Trophoblast cell (in vitro differentiated cells and primary cell): Measurements from ENCODE around the gene SCMH1.

Experiments used
- DNase-seq, 2 donors: peaks; one replicate each; pipeline ENCODE4 v3.0.0-alpha.2; 2016
- H2AFZ ChIP-seq: 2 replicates; pipeline ENCODE4 v1.6.1; 2013; ENCODE audit warnings: low read length, moderate library complexity, mild to moderate bottlenecking; ENCODE audit not compliant: insufficient read depth, poor library complexity
- H2AK5ac ChIP-seq: 2 replicates; pipeline ENCODE4 v1.6.1; 2013; ENCODE audit warnings: mild to moderate bottlenecking, low read length
- H2BK120ac ChIP-seq: 2 replicates; pipeline ENCODE4 v1.6.1; 2013; ENCODE audit warnings: low read length, mild to moderate bottlenecking, moderate library complexity; ENCODE audit not compliant: insufficient read depth, poor library complexity
- H2BK12ac ChIP-seq: 2 replicates; pipeline ENCODE4 v1.6.1; 2013; ENCODE audit warnings: mild to moderate bottlenecking, low read length, moderate library complexity
- H2BK5ac ChIP-seq: 2 replicates; pipeline ENCODE4 v1.6.1; 2013; ENCODE audit warnings: low read length, low read depth, moderate library complexity, mild to moderate bottlenecking; ENCODE audit not compliant: poor library complexity
- H3K14ac ChIP-seq: 2 replicates; pipeline ENCODE4 v1.6.1; 2013; ENCODE audit warnings: mild to moderate bottlenecking, low read length
- H3K18ac ChIP-seq: 2 replicates; pipeline ENCODE4 v1.6.1; 2013; ENCODE audit warnings: mild to moderate bottlenecking, low read length
- H3K23ac ChIP-seq: 2 replicates; pipeline ENCODE4 v1.6.1; 2013; ENCODE audit warnings: low read length
- H3K27ac ChIP-seq: 2 replicates; pipeline ENCODE4 v1.5.1; 2013; ENCODE audit warnings: low read depth, mild to moderate bottlenecking, inconsistent platforms, low read length, moderate library complexity
- H3K27me3 ChIP-seq: 2 replicates; pipeline ENCODE4 v1.6.1; 2013; ENCODE audit warnings: inconsistent platforms, mild to moderate bottlenecking, low read length, moderate library complexity; ENCODE audit not compliant: insufficient read depth
- H3K36me3 ChIP-seq, 2 experiments: 1 replicate in 1 of 2; 2 replicates in 1 of 2; pipeline ENCODE4 v1.6.1; 2013; ENCODE audit warnings: low read length in 2 of 2, mild to moderate bottlenecking in 2 of 2, moderate library complexity in 1 of 2; ENCODE audit not compliant: insufficient read depth in 2 of 2, control insufficient read depth in 1 of 2
- H3K4ac ChIP-seq: 2 replicates; pipeline ENCODE4 v1.6.1; 2013; ENCODE audit warnings: low read depth, mild to moderate bottlenecking, low read length, moderate library complexity
- H3K4me1 ChIP-seq, 2 experiments: 1 replicate in 1 of 2; 2 replicates in 1 of 2; pipeline ENCODE4 v1.6.1; 2013; ENCODE audit warnings: low read length in 2 of 2, mild to moderate bottlenecking in 2 of 2, moderate library complexity in 1 of 2; ENCODE audit not compliant: insufficient read depth in 2 of 2, control insufficient read depth in 1 of 2
- H3K4me2 ChIP-seq: 2 replicates; pipeline ENCODE4 v1.6.1; 2013; ENCODE audit warnings: inconsistent platforms, mild to moderate bottlenecking, low read length, moderate library complexity
- H3K4me3 ChIP-seq: 2 replicates; pipeline ENCODE4 v1.5.1; 2013; ENCODE audit warnings: mild to moderate bottlenecking, low read depth, low read length, inconsistent platforms
- H3K79me1 ChIP-seq: one replicate; pipeline ENCODE4 v1.6.1; 2013; ENCODE audit warnings: low read length
- H3K79me2 ChIP-seq: 2 replicates; pipeline ENCODE4 v1.6.1; 2013; ENCODE audit warnings: low read length, mild to moderate bottlenecking; ENCODE audit not compliant: control insufficient read depth, insufficient read depth, poor library complexity
- H3K9ac ChIP-seq: 2 replicates; pipeline ENCODE4 v1.6.1; 2013; ENCODE audit warnings: mild to moderate bottlenecking, low read length
- H3K9me3 ChIP-seq: 2 replicates; pipeline ENCODE4 v1.6.1; 2013; ENCODE audit warnings: low read depth, mild to moderate bottlenecking, control low read depth, inconsistent platforms, low read length; ENCODE audit not compliant: insufficient read depth
- H4K12ac ChIP-seq: 2 replicates; pipeline ENCODE4 v1.6.1; 2013; ENCODE audit warnings: low read depth, mild to moderate bottlenecking, low read length, moderate library complexity
- H4K8ac ChIP-seq: 2 replicates; pipeline ENCODE4 v1.6.1; 2013; ENCODE audit warnings: low read depth, mild to moderate bottlenecking, low read length, moderate library complexity
- H4K91ac ChIP-seq: one replicate; pipeline ENCODE4 v1.6.1; 2013; ENCODE audit warnings: low read depth, mild to moderate bottlenecking, low read length, moderate library complexity
- WGBS: extraction: QIAGEN DNeasy Blood & Tissue Kit; methylation state at CpG from one replicate; pipeline ENCODE4 v1.1.7; 2013; ENCODE audit warnings: missing lambda C conversion rate; ENCODE audit not compliant: insufficient read length, insufficient coverage; ENCODE audit errors: extremely low coverage; 5-methylcytosine and 5-hydroxymethylcytosine counted together

Gene SCMH1

DNA sequence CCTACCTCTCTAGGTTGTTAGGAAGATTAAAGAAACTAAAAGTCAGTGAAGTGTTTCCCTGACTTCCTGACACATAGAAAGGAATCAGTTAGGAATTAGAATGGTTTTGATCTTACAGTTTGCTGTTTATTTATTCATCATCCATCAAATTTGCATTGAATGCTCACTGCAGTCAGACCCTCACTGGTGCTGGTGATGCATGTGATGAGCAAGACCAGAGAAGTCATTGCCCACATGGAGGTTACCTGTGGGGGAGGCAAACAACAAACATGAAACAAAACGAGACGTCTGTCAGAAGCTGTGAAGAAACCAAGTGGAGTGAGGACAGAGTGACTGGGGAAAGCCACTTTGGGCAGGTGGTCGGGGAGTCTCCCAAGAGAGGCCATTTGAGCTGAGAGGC is 256.2 kb downstream of the SCMH1 start:
- no peak overlapping the region for H3K4me3 ChIP-seq
- H3K27ac ChIP-seq, result no peak overlapping the region
- H3K36me3 ChIP-seq, result peaks cover 24 to 50% of the 10 kb centered on the region in 2 experiments
- H3K4me2 ChIP-seq, result no peak overlapping the region
- H3K79me1 ChIP-seq, result peaks cover 2% of the 10 kb centered on the region
- no peak overlapping the region for H3K18ac ChIP-seq
- H2BK5ac ChIP-seq, result no peak overlapping the region
- no peak overlapping the region for H4K8ac ChIP-seq
- no peak overlapping the region for H3K23ac ChIP-seq
- no CpG with 5 or more reads among the region's 3 CpGs for WGBS
- H4K12ac ChIP-seq, result no peak overlapping the region
- H3K14ac ChIP-seq, result no peak overlapping the region
- H2AFZ ChIP-seq, result no peak overlapping the region
- no peak overlapping the region for H3K4ac ChIP-seq
- H3K27me3 ChIP-seq, result no peaks in the 10 kb centered on the region
- H3K9ac ChIP-seq, result no peak overlapping the region
- no peak overlapping the region for H4K91ac ChIP-seq
- DNase-seq, result no peak
- H3K4me1 ChIP-seq, result peaks cover 2 to 3% of the 10 kb centered on the region in 2 experiments
- no peak overlapping the region for H2BK120ac ChIP-seq
- H3K9me3 ChIP-seq, result no peaks in the 10 kb centered on the region
- H2BK12ac ChIP-seq, result no peak overlapping the region
- H3K79me2 ChIP-seq, result peaks cover 7% of the 10 kb centered on the region
- H2AK5ac ChIP-seq, result no peak overlapping the region

DNA sequence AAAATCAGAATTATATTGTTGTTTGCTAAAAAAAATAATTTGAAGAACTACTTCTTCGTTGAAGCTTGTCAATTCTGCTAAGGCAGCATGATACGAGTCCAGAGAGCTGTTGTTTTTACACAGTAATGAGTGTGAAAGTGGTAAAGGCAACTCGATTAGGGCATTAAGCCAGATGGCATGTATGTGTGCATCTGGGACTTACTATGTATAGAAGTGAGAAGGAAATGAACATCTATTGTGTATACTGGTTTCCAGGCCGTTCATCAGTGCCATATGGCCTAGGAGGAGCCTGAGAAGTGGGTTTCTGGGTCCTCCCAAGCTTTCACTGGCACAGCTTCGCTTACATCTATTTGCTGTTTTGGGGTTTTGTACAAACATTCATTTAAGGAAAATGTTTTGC is 256.9 kb downstream of the SCMH1 start:
- H3K27ac ChIP-seq, result no peak overlapping the region
- DNase-seq, result no peak
- H4K8ac ChIP-seq, result no peak overlapping the region
- no peak overlapping the region for H3K18ac ChIP-seq
- H3K79me1 ChIP-seq, result peaks cover 6% of the 10 kb centered on the region
- H4K91ac ChIP-seq, result no peak overlapping the region
- no peak overlapping the region for H3K9ac ChIP-seq
- no peak overlapping the region for H3K14ac ChIP-seq
- H2AFZ ChIP-seq, result no peak overlapping the region
- no peak overlapping the region for H2BK12ac ChIP-seq
- H3K4me1 ChIP-seq, result peaks cover 5 to 8% of the 10 kb centered on the region in 2 experiments
- no peaks in the 10 kb centered on the region for H3K27me3 ChIP-seq
- no peak overlapping the region for H2BK5ac ChIP-seq
- WGBS, result no CpG with 5 or more reads among the region's 5 CpGs
- H2AK5ac ChIP-seq, result no peak overlapping the region
- no peak overlapping the region for H2BK120ac ChIP-seq
- no peak overlapping the region for H4K12ac ChIP-seq
- H3K9me3 ChIP-seq, result no peaks in the 10 kb centered on the region
- H3K36me3 ChIP-seq, result peaks cover 22 to 47% of the 10 kb centered on the region in 2 experiments
- H3K4me3 ChIP-seq, result no peak overlapping the region
- no peak overlapping the region for H3K4me2 ChIP-seq
- H3K4ac ChIP-seq, result no peak overlapping the region
- peaks cover 12% of the 10 kb centered on the region for H3K79me2 ChIP-seq
- no peak overlapping the region for H3K23ac ChIP-seq

DNA sequence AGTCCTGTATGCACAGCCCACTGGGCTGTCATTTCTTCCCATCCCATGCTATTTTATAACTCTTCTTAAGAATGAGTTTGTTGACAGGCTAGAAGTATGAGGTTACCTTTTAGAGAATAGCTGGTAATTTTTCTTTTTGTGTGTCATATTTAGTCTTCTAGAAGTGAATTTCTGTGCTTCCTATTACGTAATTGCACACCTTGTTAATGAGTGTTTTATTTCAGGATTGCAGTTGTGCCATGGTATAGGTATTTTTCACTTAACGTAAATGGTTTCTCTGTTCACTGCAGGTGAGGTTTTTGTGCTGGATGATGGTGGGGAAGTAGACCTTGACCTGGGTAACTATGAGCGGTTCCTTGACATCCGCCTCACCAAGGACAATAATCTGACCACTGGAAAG is 257.6 kb downstream of the SCMH1 start:
- Histone ChIP-seq H2AFZ (no peak overlapping the region), H3K79me1 (peaks cover 11% of the 10 kb centered on the region), H3K27me3 (no peaks in the 10 kb centered on the region), H4K12ac (no peak overlapping the region), H4K8ac (no peak overlapping the region), H2BK12ac (no peak overlapping the region), H4K91ac (no peak overlapping the region), H2BK120ac (no peak overlapping the region), H3K4me3 (no peak overlapping the region), H2BK5ac (no peak overlapping the region), H3K9ac (no peak overlapping the region), H3K23ac (no peak overlapping the region), H2AK5ac (no peak overlapping the region), H3K18ac (no peak overlapping the region), H3K4me2 (no peak overlapping the region), H3K4me1 (peaks cover 5 to 8% of the 10 kb centered on the region in 2 experiments), H3K4ac (no peak overlapping the region), H3K79me2 (peaks cover 17% of the 10 kb centered on the region), H3K27ac (no peak overlapping the region), H3K9me3 (no peaks in the 10 kb centered on the region), H3K36me3 (peaks cover 22 to 43% of the 10 kb centered on the region in 2 experiments), H3K14ac (no peak overlapping the region)
- no CpG with 5 or more reads among the region's 4 CpGs for WGBS
- DNase-seq, result peak in 1 of 2 donors; percentile 62

DNA sequence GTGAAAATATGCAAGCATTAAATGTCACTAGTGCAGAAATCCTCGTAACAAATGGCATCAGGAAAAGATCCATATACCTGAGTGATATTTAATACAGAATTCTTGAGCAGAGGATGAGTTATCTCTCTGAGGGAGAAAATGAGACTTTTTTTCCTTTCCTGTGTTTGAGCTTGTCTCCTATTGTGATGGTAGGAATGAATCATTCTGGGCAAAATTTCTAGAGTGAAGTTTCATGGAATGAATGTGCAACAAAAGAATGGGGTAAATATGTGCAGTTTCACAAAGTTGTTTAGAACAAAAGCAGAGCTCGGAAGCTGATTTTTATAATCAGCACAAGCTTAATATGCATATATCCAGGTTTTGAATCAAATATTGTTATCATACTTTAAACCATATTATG is 258.0 kb downstream of the SCMH1 start:
- Histone ChIP-seq H3K36me3 (peaks cover 19 to 40% of the 10 kb centered on the region in 2 experiments), H2BK120ac (no peak overlapping the region), H3K9ac (no peak overlapping the region), H2BK5ac (no peak overlapping the region), H4K91ac (no peak overlapping the region), H3K4ac (no peak overlapping the region), H4K12ac (no peak overlapping the region), H2AK5ac (no peak overlapping the region), H3K4me1 (peaks cover 7 to 11% of the 10 kb centered on the region in 2 experiments), H3K14ac (no peak overlapping the region), H3K79me2 (peaks cover 20% of the 10 kb centered on the region), H3K4me2 (no peak overlapping the region), H3K4me3 (no peak overlapping the region), H3K27me3 (no peaks in the 10 kb centered on the region), H4K8ac (no peak overlapping the region), H3K27ac (no peak overlapping the region), H2BK12ac (no peak overlapping the region), H3K18ac (no peak overlapping the region), H2AFZ (no peak overlapping the region), H3K9me3 (no peaks in the 10 kb centered on the region), H3K23ac (no peak overlapping the region), H3K79me1 (peaks cover 15% of the 10 kb centered on the region)
- no CpG with 5 or more reads among the region's 2 CpGs for WGBS
- peak in 1 of 2 donors; percentile 56 for DNase-seq
